Mesendoderm (in vitro differentiated cells): ENCODE data around the gene IDI2.

ENCODE experiments used
- DNase-seq: peaks from one replicate; pipeline ENCODE4 v3.0.0; 2013
- H2AK5ac ChIP-seq: 2 replicates; pipeline ENCODE4 v1.6.1; 2013; ENCODE audit warnings: low read length, inconsistent platforms
- H2BK120ac ChIP-seq: 2 replicates; pipeline ENCODE4 v1.6.1; 2013; ENCODE audit warnings: low read depth, mild to moderate bottlenecking, low read length, moderate library complexity, mixed read lengths
- H2BK15ac ChIP-seq: replicated peaks from 2 replicates; pipeline ENCODE4 v1.6.1; 2013; ENCODE audit warnings: low read depth, mild to moderate bottlenecking, moderate library complexity
- H2BK5ac ChIP-seq: 2 replicates; pipeline ENCODE4 v1.6.1; 2013; ENCODE audit warnings: low read length, inconsistent platforms
- H3K18ac ChIP-seq: 2 replicates; pipeline ENCODE4 v1.6.1; 2013; ENCODE audit warnings: mild to moderate bottlenecking, low read length, mixed read lengths
- H3K23ac ChIP-seq: one replicate; pipeline ENCODE4 v1.6.1; 2013; ENCODE audit warnings: low read length
- H3K27ac ChIP-seq: 2 replicates; pipeline ENCODE4 v1.5.1; 2013; ENCODE audit warnings: low read depth, mild to moderate bottlenecking, inconsistent platforms, low read length, moderate library complexity
- H3K27me3 ChIP-seq: 2 replicates; pipeline ENCODE4 v1.6.1; 2013; ENCODE audit warnings: low read length, control low read depth, mild to moderate bottlenecking, inconsistent platforms; ENCODE audit not compliant: insufficient read depth, poor library complexity
- H3K36me3 ChIP-seq: 2 replicates; pipeline ENCODE4 v1.6.1; 2013; ENCODE audit warnings: low read length, inconsistent platforms; ENCODE audit not compliant: control insufficient read depth, insufficient read depth
- H3K4ac ChIP-seq: one replicate; pipeline ENCODE4 v1.6.1; 2013; ENCODE audit warnings: low read depth, mild to moderate bottlenecking, low read length, moderate library complexity
- H3K4me1 ChIP-seq: 2 replicates; pipeline ENCODE4 v1.6.1; 2013; ENCODE audit warnings: low read depth, low read length, inconsistent platforms; ENCODE audit not compliant: control insufficient read depth
- H3K4me2 ChIP-seq: 2 replicates; pipeline ENCODE4 v1.6.1; 2013; ENCODE audit warnings: low read length
- H3K4me3 ChIP-seq: 2 replicates; pipeline ENCODE4 v1.5.1; 2013; ENCODE audit warnings: mild to moderate bottlenecking, low read length
- H3K56ac ChIP-seq: one replicate; pipeline ENCODE4 v1.6.1; 2013; ENCODE audit warnings: low read length
- H3K79me1 ChIP-seq: 2 replicates; pipeline ENCODE4 v1.6.1; 2013; ENCODE audit warnings: low read length, inconsistent platforms
- H3K79me2 ChIP-seq: 2 replicates; pipeline ENCODE4 v1.6.1; 2013; ENCODE audit warnings: mild to moderate bottlenecking, low read length; ENCODE audit not compliant: control insufficient read depth, insufficient read depth
- H3K9ac ChIP-seq: 2 replicates; pipeline ENCODE4 v1.6.1; 2013; ENCODE audit warnings: low read length, inconsistent platforms
- H4K5ac ChIP-seq: one replicate; pipeline ENCODE4 v1.6.1; 2013; ENCODE audit warnings: low read length
- H4K8ac ChIP-seq: one replicate; pipeline ENCODE4 v1.6.1; 2013; ENCODE audit warnings: low read depth, mild to moderate bottlenecking, control low read depth, low read length, moderate library complexity
- WGBS: extraction: QIAGEN DNeasy Blood & Tissue Kit; methylation state at CpG from one replicate; pipeline ENCODE4 v1.1.7; 2013; ENCODE audit warnings: low lambda C conversion rate, missing lambda C conversion rate; ENCODE audit not compliant: insufficient coverage; ENCODE audit errors: extremely low coverage; 5-methylcytosine and 5-hydroxymethylcytosine counted together

The IDI2 gene

GRCh38 chr10:985361-985760, 40.3 kb downstream of the IDI2 start:
- no peak overlapping the region for H2BK120ac ChIP-seq
- DNase-seq: no peak
- H3K27ac ChIP-seq: no peak overlapping the region
- H3K9ac ChIP-seq: no peak overlapping the region
- H3K18ac ChIP-seq: no peak overlapping the region
- H3K4me1 ChIP-seq: peaks cover 3% of the 10 kb centered on the region
- H2AK5ac ChIP-seq: no peak overlapping the region
- H3K4me2 ChIP-seq: no peak overlapping the region
- H3K56ac ChIP-seq: no peak overlapping the region
- H3K79me2 ChIP-seq: peaks cover 24% of the 10 kb centered on the region
- H3K27me3 ChIP-seq: no peaks in the 10 kb centered on the region
- no peak overlapping the region for H2BK5ac ChIP-seq
- peaks cover 5% of the 10 kb centered on the region for H3K79me1 ChIP-seq
- no peak overlapping the region for H4K8ac ChIP-seq
- no peak overlapping the region for H3K4me3 ChIP-seq
- H3K23ac ChIP-seq: no peak overlapping the region
- H4K5ac ChIP-seq: no peak overlapping the region
- WGBS: no CpG with 5 or more reads among the region's 2 CpGs
- no peak overlapping the region for H3K4ac ChIP-seq
- no peak overlapping the region for H2BK15ac ChIP-seq
- H3K36me3 ChIP-seq: no peaks in the 10 kb centered on the region

GRCh38 chr10:983971-984655, 41.5 kb downstream of the IDI2 start:
- H3K4me2 ChIP-seq: no peak overlapping the region
- H3K27ac ChIP-seq: no peak overlapping the region
- no peak for DNase-seq
- H2BK5ac ChIP-seq: no peak overlapping the region
- no peak overlapping the region for H3K4me3 ChIP-seq
- H3K56ac ChIP-seq: no peak overlapping the region
- no CpG with 5 or more reads among the region's 9 CpGs for WGBS
- no peaks in the 10 kb centered on the region for H3K36me3 ChIP-seq
- H4K5ac ChIP-seq: no peak overlapping the region
- no peak overlapping the region for H2BK15ac ChIP-seq
- H3K27me3 ChIP-seq: no peaks in the 10 kb centered on the region
- H3K79me1 ChIP-seq: peaks cover 5% of the 10 kb centered on the region
- H3K4ac ChIP-seq: no peak overlapping the region
- H3K4me1 ChIP-seq: peaks cover 3% of the 10 kb centered on the region
- no peak overlapping the region for H4K8ac ChIP-seq
- no peak overlapping the region for H3K23ac ChIP-seq
- peaks cover 12% of the 10 kb centered on the region for H3K79me2 ChIP-seq
- H3K9ac ChIP-seq: no peak overlapping the region
- no peak overlapping the region for H2AK5ac ChIP-seq
- H3K18ac ChIP-seq: no peak overlapping the region
- no peak overlapping the region for H2BK120ac ChIP-seq

DNA sequence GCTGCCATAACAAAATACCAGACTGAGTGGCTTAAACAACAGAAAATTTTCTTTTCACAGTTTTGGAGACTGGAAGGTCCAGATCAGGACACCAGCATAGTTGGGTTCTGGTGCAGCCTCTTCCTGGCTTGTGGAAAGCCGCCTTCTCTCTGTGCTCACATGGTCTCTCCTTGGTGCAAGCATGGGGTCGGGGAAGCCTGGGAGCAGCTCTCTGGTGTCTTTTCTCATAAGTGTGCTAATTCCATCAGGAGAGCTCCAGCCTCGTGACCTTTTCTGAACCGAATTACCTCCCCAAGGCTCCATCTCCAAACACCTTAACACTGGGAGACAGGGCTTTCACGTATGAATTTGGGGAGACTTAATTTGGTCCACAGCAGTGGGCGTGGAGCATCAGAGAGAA, 42.3 kb downstream of the IDI2 start:
- H3K79me2 ChIP-seq: peaks cover 5% of the 10 kb centered on the region
- no peak overlapping the region for H4K5ac ChIP-seq
- H3K79me1 ChIP-seq: peaks cover 5% of the 10 kb centered on the region
- no peak overlapping the region for H3K4ac ChIP-seq
- H2BK5ac ChIP-seq: no peak overlapping the region
- H2BK15ac ChIP-seq: no peak overlapping the region
- H4K8ac ChIP-seq: no peak overlapping the region
- H3K4me1 ChIP-seq: peaks cover 3% of the 10 kb centered on the region
- no CpG with 5 or more reads among the region's 6 CpGs for WGBS
- H3K27me3 ChIP-seq: no peaks in the 10 kb centered on the region
- no peak overlapping the region for H3K4me2 ChIP-seq
- no peak for DNase-seq
- H3K56ac ChIP-seq: no peak overlapping the region
- no peak overlapping the region for H3K27ac ChIP-seq
- H3K4me3 ChIP-seq: no peak overlapping the region
- no peak overlapping the region for H3K9ac ChIP-seq
- no peak overlapping the region for H2BK120ac ChIP-seq
- no peak overlapping the region for H2AK5ac ChIP-seq
- H3K18ac ChIP-seq: no peak overlapping the region
- H3K23ac ChIP-seq: no peak overlapping the region
- H3K36me3 ChIP-seq: no peaks in the 10 kb centered on the region

- H3K79me1 ChIP-seq: no peaks in the 10 kb centered on the region
- H3K27ac ChIP-seq: no peak overlapping the region
- no peak overlapping the region for H3K4me3 ChIP-seq
- no peak overlapping the region for H2BK120ac ChIP-seq
- no peaks in the 10 kb centered on the region for H3K79me2 ChIP-seq
- no peak for DNase-seq
- no peaks in the 10 kb centered on the region for H3K27me3 ChIP-seq
- no CpG with 5 or more reads among the region's 5 CpGs for WGBS
- H3K4me2 ChIP-seq: no peak overlapping the region
- H3K36me3 ChIP-seq: no peaks in the 10 kb centered on the region
- H3K23ac ChIP-seq: no peak overlapping the region
- H4K8ac ChIP-seq: no peak overlapping the region
- H2AK5ac ChIP-seq: no peak overlapping the region
- H3K4ac ChIP-seq: no peak overlapping the region
- H2BK5ac ChIP-seq: no peak overlapping the region
- no peaks in the 10 kb centered on the region for H3K4me1 ChIP-seq
- no peak overlapping the region for H3K56ac ChIP-seq
- no peak overlapping the region for H2BK15ac ChIP-seq
- no peak overlapping the region for H3K9ac ChIP-seq
- no peak overlapping the region for H4K5ac ChIP-seq
- no peak overlapping the region for H3K18ac ChIP-seq
Observed at GRCh38 chr10:980468-981093, 45.1 kb downstream of the IDI2 start.

DNA sequence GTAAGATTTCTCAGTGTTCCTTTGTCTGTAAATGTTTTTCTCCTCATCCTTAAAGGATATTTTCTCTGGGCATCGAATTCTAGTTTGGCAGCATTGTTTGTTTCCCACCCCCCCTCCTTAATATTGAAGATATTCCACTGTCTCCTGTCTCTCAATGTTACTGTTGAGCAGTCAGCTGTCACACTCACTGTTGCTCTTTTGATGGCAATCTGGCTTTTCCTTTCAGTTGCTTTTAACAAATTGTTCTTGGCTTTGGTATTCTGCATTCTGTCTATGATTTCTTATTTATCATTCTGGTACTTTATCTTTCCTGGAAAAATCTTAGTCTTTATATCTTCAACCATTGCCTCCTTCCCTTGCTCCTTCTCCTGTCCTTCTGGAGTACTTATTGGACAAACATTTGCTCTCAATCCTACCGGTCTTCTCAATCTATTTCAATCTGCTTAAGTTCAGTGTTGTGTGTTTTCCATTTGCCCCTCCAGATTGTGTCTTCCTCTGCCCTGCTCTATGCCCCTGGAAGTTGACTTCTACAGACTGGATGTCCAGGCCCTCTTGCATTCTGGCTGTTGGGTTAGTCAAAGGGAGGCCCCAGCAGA, 46.7 kb downstream of the IDI2 start:
- no peak overlapping the region for H3K4ac ChIP-seq
- H4K5ac ChIP-seq: no peak overlapping the region
- no peak overlapping the region for H3K23ac ChIP-seq
- no peaks in the 10 kb centered on the region for H3K79me2 ChIP-seq
- no peak overlapping the region for H2BK120ac ChIP-seq
- no peak overlapping the region for H3K56ac ChIP-seq
- no peak overlapping the region for H2BK15ac ChIP-seq
- H3K36me3 ChIP-seq: no peaks in the 10 kb centered on the region
- H3K18ac ChIP-seq: no peak overlapping the region
- H3K4me2 ChIP-seq: no peak overlapping the region
- no peaks in the 10 kb centered on the region for H3K79me1 ChIP-seq
- H3K27me3 ChIP-seq: no peaks in the 10 kb centered on the region
- H3K4me3 ChIP-seq: no peak overlapping the region
- H2AK5ac ChIP-seq: no peak overlapping the region
- no CpG with 5 or more reads among the region's 2 CpGs for WGBS
- H2BK5ac ChIP-seq: no peak overlapping the region
- DNase-seq: no peak
- H4K8ac ChIP-seq: no peak overlapping the region
- H3K9ac ChIP-seq: no peak overlapping the region
- H3K4me1 ChIP-seq: peaks cover under 1% of the 10 kb centered on the region
- no peak overlapping the region for H3K27ac ChIP-seq
